GM19463 (cell line): Measurements from ENCODE around the gene AGAP4.
"Not testable (repeated sequence)": the region's sequence is repeated elsewhere in the genome, so short reads cannot be mapped to it uniquely, and the experiment has no call there.

Experiments used
- ATAC-seq: cut with Tn5 transposase; IDR thresholded peaks from one replicate; pipeline ENCODE4 v1.9.1; 2021; ENCODE audit warnings: mild to moderate bottlenecking, moderate library complexity; ENCODE audit not compliant: unreplicated experiment

The AGAP4 gene

DNA sequence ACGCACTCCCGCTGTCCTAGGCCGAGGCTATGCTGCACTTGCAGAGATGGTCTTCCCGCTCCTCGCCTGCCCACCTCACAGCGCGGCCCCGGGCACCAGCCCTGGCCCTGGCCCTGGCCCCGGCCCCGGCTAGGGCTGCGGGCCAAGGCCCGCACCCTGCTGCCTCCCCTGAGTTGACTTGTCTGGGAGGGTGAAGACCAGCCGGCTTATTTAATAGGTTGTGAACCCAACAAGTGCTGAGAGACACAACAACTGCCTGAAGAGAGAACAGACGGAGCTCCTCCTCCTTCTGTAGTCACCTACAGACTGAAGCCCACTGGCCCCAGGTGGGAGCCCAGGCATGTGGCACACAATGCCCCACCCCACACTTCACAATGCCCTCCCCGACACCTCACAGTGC, at the start of gene AGAP4:
Gene AGAP4, minus strand, starts transcription at position 101 of the 400 bp plus-strand sequence. CDS start 153 bp downstream, outside the sequence.
- ATAC-seq = not testable (repeated sequence)

DNA sequence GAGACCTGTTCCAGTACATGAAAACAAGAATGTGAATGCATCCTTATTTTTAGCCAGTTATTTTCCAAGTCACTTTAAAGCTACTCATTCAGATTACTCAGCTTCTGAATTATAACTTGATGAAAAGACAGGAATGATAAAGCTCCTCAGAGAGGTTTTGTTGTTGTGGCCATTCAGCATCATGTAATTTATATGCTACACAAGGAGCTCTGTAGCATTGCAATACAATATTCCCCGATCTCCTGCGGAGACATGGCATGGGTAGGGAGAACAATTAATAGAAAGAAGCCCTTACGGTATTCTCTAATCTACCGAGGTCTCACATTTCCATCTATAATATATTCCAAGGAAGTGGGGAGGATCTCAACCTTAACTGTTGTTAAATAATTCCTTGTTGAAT, 43.4 kb upstream of the AGAP4 start:
- not testable (repeated sequence) for ATAC-seq

DNA sequence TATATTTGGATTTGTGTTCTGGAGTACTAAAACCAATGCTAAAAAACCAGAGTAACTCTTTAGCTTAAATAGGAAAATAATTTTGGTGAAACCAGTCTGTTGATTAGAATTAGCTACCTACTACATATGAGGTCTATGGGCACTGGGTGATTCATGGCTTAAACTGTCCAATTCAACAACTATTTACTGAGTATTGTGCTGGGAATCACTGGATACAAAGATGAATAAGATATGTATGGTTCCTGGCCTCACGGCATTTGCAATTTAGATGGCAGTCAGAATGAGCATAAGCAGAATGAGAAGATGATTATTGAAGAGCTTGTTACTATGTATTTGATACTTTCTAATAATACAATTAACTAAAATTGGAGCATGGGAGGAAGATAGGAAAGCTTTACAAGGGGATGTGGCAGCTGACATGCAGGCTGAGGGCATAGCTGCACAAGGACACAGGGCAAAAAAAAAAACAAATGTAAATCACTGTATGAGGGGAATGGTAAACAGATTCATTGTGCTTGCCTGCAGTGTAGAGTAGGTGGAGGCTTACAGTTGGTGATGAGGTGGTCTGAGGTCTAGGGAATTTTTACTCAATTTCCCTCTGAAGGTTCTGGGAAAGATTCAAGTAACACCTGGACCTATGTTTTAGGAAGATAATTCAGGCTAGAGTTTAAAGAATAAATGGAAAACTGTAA, 42.4 kb upstream of the AGAP4 start:
- ATAC-seq = not testable (repeated sequence)

- not testable (repeated sequence) for ATAC-seq
Measured at GRCh38 chr10:45882880-45883279, 35.6 kb upstream of the AGAP4 start.

DNA sequence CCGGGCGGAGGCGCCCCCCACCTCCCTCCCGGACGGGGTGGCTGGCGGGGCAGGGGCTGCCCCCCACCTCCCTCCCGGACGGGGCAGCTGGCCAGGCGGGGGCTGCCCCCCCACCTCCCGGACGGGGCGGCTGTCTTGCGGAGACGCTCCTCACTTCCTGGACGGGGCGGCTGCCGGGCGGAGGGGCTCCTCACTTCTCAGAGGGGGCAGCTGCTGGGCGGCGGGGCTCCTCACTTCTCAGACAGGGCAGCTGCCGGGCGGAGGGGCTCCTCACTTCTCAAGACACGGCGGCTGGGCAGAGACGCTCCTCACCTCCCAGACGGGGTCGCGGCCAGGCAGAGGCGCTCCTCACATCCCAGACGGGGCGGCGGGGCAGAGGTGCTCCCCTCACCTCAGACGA, 18.1 kb upstream of the AGAP4 start:
- ATAC-seq = not testable (repeated sequence)

DNA sequence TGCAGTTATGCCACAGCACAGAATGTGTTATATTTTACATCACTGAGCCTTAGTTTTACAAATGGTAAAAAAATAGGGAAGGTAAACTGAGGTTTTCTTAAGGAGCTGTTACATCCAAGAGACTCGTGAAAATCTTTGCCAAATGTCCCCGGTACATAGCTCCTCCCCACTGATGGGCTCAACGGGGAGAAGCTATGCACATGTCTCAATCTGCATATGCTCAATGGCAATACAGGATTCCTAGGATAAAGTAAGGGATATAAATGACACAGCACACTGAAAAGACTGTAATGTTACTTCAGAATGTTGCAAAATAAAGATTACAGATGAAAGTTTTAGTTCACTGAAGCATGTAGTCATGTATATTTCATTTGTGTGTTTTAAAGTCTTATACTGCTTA, 17.0 kb upstream of the AGAP4 start:
- not testable (repeated sequence) for ATAC-seq

DNA sequence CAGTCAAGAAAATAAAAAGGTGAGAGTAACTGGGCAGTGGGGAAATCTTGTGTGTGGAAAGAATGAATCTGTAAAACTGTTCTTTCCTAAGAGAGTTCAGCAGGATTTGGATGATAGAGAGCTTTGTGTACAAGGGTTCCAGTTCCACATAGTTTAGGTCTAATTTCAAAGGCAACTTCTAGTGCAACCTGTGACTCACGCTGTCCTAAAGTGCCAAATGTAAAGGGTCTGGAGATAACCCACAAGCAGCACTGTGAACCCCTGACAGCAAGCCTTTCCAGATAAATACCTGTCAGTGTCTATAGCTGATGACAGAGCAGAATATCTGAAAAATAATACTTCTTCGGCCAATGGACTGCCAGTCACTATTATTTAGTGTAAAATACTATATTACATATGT, 16.3 kb upstream of the AGAP4 start:
- not testable (repeated sequence) for ATAC-seq

DNA sequence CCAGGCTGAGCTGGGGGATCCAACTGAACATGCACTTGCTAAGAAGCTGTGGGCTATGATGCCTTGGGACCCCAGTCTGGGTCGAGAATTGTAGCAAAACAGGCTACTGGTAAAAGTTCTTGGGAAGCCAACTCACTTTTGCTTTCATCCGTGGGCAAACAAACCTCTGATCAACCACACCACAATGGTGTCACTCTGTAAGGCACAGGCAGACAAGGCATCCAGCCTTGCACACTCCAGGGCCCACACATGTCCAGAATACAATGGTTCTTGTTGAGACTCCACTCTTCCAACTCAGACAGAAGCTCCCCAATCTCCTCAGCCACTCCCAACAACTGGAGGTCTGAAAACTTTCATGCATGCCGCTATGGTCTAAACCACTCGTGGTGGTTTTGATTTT, 10.6 kb upstream of the AGAP4 start:
- not testable (repeated sequence) for ATAC-seq

DNA sequence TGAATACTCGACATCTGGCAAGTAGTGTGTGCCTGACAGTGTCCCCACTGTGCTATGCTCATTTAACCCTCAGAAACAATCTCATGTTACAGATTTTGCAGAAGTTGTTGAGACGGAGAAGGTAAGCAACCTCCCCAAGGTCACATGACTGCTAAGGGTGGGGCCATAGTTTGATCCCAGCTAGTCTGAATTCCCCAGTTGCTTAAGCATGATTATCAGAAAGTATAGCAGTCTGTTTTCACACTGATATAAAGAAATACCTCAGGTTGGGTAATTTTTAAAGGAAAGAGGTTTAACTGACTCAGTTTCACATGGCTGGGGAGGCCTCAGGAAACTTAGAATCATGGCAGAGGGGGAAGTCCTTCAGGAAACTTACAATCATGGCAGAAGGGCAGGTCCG, 1.2 kb upstream of the AGAP4 start:
- ATAC-seq = not testable (repeated sequence)

DNA sequence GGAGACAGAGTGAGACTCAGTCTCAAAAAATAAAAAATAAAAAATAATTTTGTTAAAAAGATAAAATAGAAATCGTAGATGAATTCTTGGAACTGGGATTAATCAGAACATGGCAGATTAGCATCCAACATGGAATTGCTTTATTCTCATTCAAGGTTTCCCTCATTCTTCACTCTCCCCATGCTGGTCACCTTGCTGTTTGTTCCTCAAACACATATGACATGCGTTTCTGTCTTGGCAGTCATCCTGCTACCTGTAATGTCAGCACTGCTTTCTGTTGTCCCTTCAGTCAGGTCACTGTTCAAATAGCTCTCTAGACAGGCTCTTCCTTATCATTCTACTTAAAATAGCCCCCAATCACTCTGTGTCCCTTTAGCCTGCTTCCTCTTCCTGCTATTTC, 24.4 kb downstream of the AGAP4 start:
- not testable (repeated sequence) for ATAC-seq

GRCh38 chr10:45820107-45820830, 27.0 kb downstream of the AGAP4 start:
- not testable (repeated sequence) for ATAC-seq

DNA sequence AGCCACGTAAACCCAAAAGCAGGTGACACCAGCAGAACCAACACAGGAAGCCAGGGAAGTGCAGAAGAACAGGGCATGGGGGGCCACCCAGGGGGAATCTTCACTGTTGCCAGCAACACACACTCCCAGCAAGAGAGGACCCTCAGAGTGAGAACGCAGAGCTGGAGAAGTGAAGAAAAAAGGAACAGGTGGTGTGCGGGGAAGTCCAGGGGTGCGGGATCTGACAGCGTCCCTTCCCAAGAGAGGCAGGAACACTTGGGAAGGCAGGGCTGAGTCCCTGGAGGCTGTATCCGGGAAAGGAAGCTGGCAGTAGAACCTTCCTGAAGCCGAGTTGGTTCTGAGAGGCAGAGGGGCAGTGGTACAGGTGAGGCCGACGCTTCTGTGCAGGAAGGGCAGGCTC, 27.7 kb downstream of the AGAP4 start:
- ATAC-seq = no peak

- ATAC-seq = no peak
Measured at GRCh38 chr10:45817912-45818311, 29.4 kb downstream of the AGAP4 start.

- ATAC-seq = no peak
Measured at GRCh38 chr10:45817130-45817859, 30.0 kb downstream of the AGAP4 start.

DNA sequence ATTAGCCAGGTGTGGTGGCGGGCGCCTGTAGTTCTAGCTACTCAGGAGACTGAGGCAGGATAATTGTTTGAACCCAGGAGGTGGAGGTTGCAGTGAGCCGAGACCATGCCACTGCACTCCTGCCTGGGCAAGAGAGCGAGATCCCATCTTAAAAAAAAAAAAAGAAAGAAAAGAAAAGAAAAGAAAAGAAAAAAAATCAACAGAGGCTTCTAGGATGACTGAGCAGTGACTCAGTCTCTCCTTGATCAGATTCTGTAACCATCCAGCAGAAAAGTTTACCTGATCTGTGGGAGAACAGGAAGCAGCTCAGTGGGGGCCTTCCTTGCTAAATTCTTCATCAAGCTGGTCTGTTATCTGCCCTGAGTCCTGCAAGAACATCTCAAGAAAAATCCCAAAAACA, 33.2 kb downstream of the AGAP4 start:
- ATAC-seq = not testable (repeated sequence)

- not testable (repeated sequence) for ATAC-seq
Measured at GRCh38 chr10:45812959-45813358, 34.3 kb downstream of the AGAP4 start.

DNA sequence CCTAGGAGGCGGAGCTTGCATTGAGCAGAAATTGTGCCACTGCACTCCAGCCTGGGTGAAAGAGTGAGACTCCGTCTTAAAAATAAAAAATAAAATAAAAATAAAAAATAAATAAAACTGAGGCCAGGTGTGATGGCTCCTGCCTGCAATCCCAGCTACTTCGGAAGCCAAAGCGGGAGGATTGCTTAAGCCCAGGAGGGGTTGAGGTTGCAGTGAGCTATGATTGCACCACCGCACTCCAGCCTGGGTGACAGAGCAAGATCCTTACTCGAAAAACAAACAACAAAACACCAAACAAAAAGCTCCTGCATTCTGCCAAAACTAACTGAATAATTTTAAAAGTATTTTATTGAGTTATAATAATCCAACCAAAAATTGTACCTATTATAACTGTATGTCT, 36.2 kb downstream of the AGAP4 start:
- no peak for ATAC-seq

GRCh38 chr10:45809837-45810236, 37.5 kb downstream of the AGAP4 start:
- ATAC-seq = no peak

GRCh38 chr10:45804996-45805395, 42.3 kb downstream of the AGAP4 start:
- not testable (repeated sequence) for ATAC-seq

GRCh38 chr10:45803060-45804010, 44.0 kb downstream of the AGAP4 start:
- not testable (repeated sequence) for ATAC-seq
